B cell (primary cell): ENCODE measurements around the gene METTL26. TPM values are rescaled to one million over a fixed set of nuclear protein-coding genes. Genes with fewer than 3 reads are reported as not detected.

Experiments used
- ATAC-seq: fragments of 200-7000 bp; cut with Tn5 transposase; one replicate; pipeline ENCODE4 v1.10.0; 2021; ENCODE audit warnings: low read depth, mild to moderate bottlenecking, moderate number of reproducible peaks, moderate library complexity
- CTCF ChIA-PET: fragments of 350-600 bp; sonication (Branson Sonifier 250); formaldehyde crosslinking; loops from one replicate; lab custom pipeline; 2021; ENCODE audit warnings: antibody characterized with exemption, inconsistent platforms; lab: Charles Lee
- POLR2A ChIA-PET: fragments of 350-600 bp; sonication (Branson Sonifier 250); formaldehyde crosslinking; loops from one replicate; lab custom pipeline; 2021; ENCODE audit warnings: antibody characterized with exemption; lab: Charles Lee
- DNase-seq: peaks from one replicate; pipeline ENCODE4 v3.0.0; 2013
- H2AFZ ChIP-seq: 2 replicates; pipeline ENCODE4 v1.6.1; 2012; ENCODE audit warnings: mild to moderate bottlenecking, low read depth, low read length; ENCODE audit not compliant: insufficient read depth, poor library complexity, severe bottlenecking
- H3K27ac ChIP-seq, 2 donors: 1 replicate in 1 of 2; 2 replicates in 1 of 2; pipeline ENCODE4 v1.5.1; 2012 to 2013; ENCODE audit warnings: low read length in 2 of 2, mild to moderate bottlenecking in 2 of 2, moderate library complexity in 1 of 2
- H3K27me3 ChIP-seq, 4 experiments: fragments of 200-600 bp in 1 of 4; sonication (generic) in 1 of 4; replicated peaks in 1 of 4; 1 replicate in 2 of 4; 2 replicates in 2 of 4; pipeline versions ENCODE4 v1.6.1 to v1.7.0; 2013 to 2016; ENCODE audit warnings: low read length in 3 of 4, mild to moderate bottlenecking in 2 of 4, mixed read lengths in 1 of 4, moderate library complexity in 1 of 4; ENCODE audit not compliant: insufficient read depth in 4 of 4, control insufficient read depth in 3 of 4; ENCODE audit errors: control extremely low read depth in 1 of 4
- H3K36me3 ChIP-seq, 2 experiments: replicated peaks in 1 of 2; 1 replicate in 1 of 2; 2 replicates in 1 of 2; pipeline versions ENCODE4 v1.6.1 to v1.7.1; 2013; ENCODE audit warnings: low read length in 1 of 2; ENCODE audit not compliant: insufficient read depth in 2 of 2, control insufficient read depth in 1 of 2; ENCODE audit errors: control extremely low read depth in 1 of 2, extremely low read depth in 1 of 2
- H3K4me1 ChIP-seq, 2 donors: fragments of 200-600 bp in 1 of 2; sonication (generic) in 1 of 2; 1 replicate in 1 of 2; 2 replicates in 1 of 2; pipeline versions ENCODE4 v1.5.1 to v1.6.1; 2013 to 2017; ENCODE audit warnings: low read length in 2 of 2; ENCODE audit not compliant: control insufficient read depth in 2 of 2, insufficient read depth in 2 of 2
- H3K4me2 ChIP-seq: replicated peaks from 2 replicates; pipeline ENCODE3; 2012; ENCODE audit warnings: mild to moderate bottlenecking, low read depth, low read length; ENCODE audit not compliant: poor library complexity, severe bottlenecking
- H3K4me3 ChIP-seq, 5 experiments: fragments of 200-600 bp in 1 of 5; sonication (generic) in 1 of 5; 1 replicate in 3 of 5; 2 replicates in 2 of 5; pipeline versions ENCODE4 v1.5.1 to v1.7.0; 2011 to 2016; ENCODE audit warnings: low read length in 4 of 5, mild to moderate bottlenecking in 4 of 5, low read depth in 2 of 5, control low read depth in 1 of 5, moderate library complexity in 1 of 5; ENCODE audit not compliant: insufficient read depth in 1 of 5; ENCODE audit errors: control extremely low read depth in 1 of 5, extremely low read depth in 1 of 5
- H3K79me2 ChIP-seq: fragments of 200-600 bp; sonication (generic); one replicate; pipeline ENCODE4 v1.6.0; 2016; ENCODE audit warnings: low read length; ENCODE audit not compliant: control insufficient read depth, insufficient read depth
- H3K9ac ChIP-seq: fragments of 200-600 bp; sonication (generic); 2 replicates; pipeline ENCODE4 v1.6.1; 2017; ENCODE audit warnings: mild to moderate bottlenecking, low read length, moderate library complexity
- H3K9me3 ChIP-seq, 3 donors: one replicate each; pipeline versions ENCODE4 v1.6.1 to v1.7.1; 2013; ENCODE audit warnings: low read length in 2 of 3; ENCODE audit not compliant: control insufficient read depth in 2 of 3, insufficient read depth in 1 of 3; ENCODE audit errors: control extremely low read depth in 1 of 3
- H4K20me1 ChIP-seq: 2 replicates; pipeline ENCODE4 v1.6.0; 2012; ENCODE audit warnings: mild to moderate bottlenecking, low read length; ENCODE audit not compliant: insufficient read depth, control insufficient read depth, poor library complexity, severe bottlenecking
- H3K27ac Mint-ChIP-seq: one replicate; pipeline ENCODE4 v1.8.0; 2021; ENCODE audit warnings: mixed read lengths
- H3K27me3 Mint-ChIP-seq: one replicate; pipeline ENCODE4 v1.8.0; 2021; ENCODE audit warnings: mixed read lengths
- H3K4me1 Mint-ChIP-seq: one replicate; pipeline ENCODE4 v1.8.0; 2021; ENCODE audit warnings: mixed read lengths
- H3K4me3 Mint-ChIP-seq: one replicate; pipeline ENCODE4 v1.8.0; 2021; ENCODE audit warnings: mixed read lengths
- H3K9me3 Mint-ChIP-seq: one replicate; pipeline ENCODE4 v1.8.0; 2022; ENCODE audit warnings: mixed read lengths; ENCODE audit not compliant: insufficient read depth
- CTCF ChIP-seq: fragments of 200-600 bp; IDR thresholded peaks from one replicate; pipeline ENCODE4 v1.8.0; 2022; ENCODE audit warnings: antibody characterized with exemption, mild to moderate bottlenecking
- EZH2 ChIP-seq: IDR thresholded peaks from 2 replicates; pipeline ENCODE4 v1.6.1; 2012; ENCODE audit warnings: borderline replicate concordance, low read depth, mild to moderate bottlenecking, moderate library complexity, low read length; ENCODE audit not compliant: insufficient read depth, poor library complexity, severe bottlenecking
- WGBS: methylation state at CpG from one replicate; pipeline ENCODE4 v1.1.5; 2013; ENCODE audit warnings: missing lambda C conversion rate; ENCODE audit not compliant: insufficient coverage; 5-methylcytosine and 5-hydroxymethylcytosine counted together
- intact Hi-C: fragments of 100-400 bp; cut with micrococcal nuclease; formaldehyde crosslinking; loops from one replicate; pipeline ENCODE4 v1.10.0; 2022
- polyA plus RNA-seq: library from polyadenylated mRNA; depleted of rRNA; stranded (reverse); fragments of >200 nt; gene quantifications from 2 replicates; pipeline ENCODE4 v1.2.3, GENCODE V29; 2012
- total RNA-seq, 2 donors: library from RNA; stranded (reverse); fragments of 120-200 nt in 1 of 2; gene quantifications; 1 replicate in 1 of 2; 2 replicates in 1 of 2; pipeline versions ENCODE4 v1.2.3 to v1.2.4, GENCODE V29; 2013 to 2022

METTL26 gene
- total and polyA plus RNA-seq, 2 donors (not counting 1 experiment from before 2014, with no cell fraction given): 56.6 to 140 TPM

DNA sequence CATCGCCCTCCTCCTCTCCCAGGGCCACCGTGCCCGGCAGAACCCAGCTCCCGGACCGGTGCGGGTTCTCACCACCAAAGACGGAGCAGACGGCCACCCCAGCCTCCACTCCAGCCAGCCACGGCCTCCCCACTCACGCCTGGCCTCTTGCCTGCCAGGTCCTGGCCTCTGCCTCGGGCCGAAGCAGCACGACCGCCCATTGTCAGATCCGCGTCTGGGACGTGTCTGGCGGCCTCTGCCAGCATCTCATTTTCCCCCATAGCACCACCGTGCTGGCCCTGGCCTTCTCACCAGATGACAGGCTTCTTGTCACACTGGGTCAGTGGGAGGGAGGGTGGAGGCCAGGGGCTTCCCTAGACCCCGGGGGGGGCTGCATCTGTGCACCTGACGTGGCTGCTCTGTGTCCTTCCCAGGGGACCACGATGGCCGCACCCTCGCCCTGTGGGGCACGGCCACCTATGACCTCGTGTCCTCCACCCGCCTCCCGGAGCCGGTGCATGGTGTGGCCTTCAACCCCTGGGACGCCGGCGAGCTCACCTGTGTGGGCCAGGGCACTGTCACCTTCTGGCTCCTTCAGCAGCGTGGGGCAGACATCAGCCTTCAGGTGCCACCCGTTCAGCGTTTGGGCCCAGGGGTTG, 25.2 kb upstream of the METTL26 start:
- no peak for DNase-seq
- H3K9ac ChIP-seq: no peak overlapping the region
- H3K9me3 ChIP-seq: no peaks in the 10 kb centered on the region
- H3K27ac ChIP-seq: no peak overlapping the region
- no peak for ATAC-seq
- Mint-ChIP-seq H3K4me3 (peak overlapping the region; percentile 52), H3K4me1 (peaks cover 10% of the 10 kb centered on the region), H3K9me3 (no peaks in the 10 kb centered on the region), H3K27me3 (no peaks in the 10 kb centered on the region), H3K27ac (peak overlapping the region; percentile 56)
- WGBS: 56% methylated on average over 33 of the region's 35 CpGs
- TF ChIP-seq EZH2 (no peak), CTCF (peak; percentile 12)
- H3K27me3 ChIP-seq: no peaks in the 10 kb centered on the region
- H3K36me3 ChIP-seq: no peaks in the 10 kb centered on the region
- peaks cover 10 to 17% of the 10 kb centered on the region in 2 donors for H3K4me1 ChIP-seq
- no peaks in the 10 kb centered on the region for H3K79me2 ChIP-seq
- peak overlapping the region in 1 of 5 experiments; percentile 15 for H3K4me3 ChIP-seq
- CTCF ChIA-PET: interaction anchor here (0.7 to 1.4 kb wide), 3 partner anchors 12 to 82 kb away, joined by 3 to 6 read pairs (median 5); partner anchors contain the start of gene METTL26
- peak overlapping the region; percentile 78 for H3K4me2 ChIP-seq
- no peaks in the 10 kb centered on the region for H4K20me1 ChIP-seq
- POLR2A ChIA-PET: interaction anchor here (1.0 to 1.7 kb wide), 2 partner anchors 12 to 277 kb away, joined by 5 to 6 read pairs; partner anchors contain the start of gene WDR90
- intact Hi-C loops: loop anchor here (2.0 kb wide), 1 partner anchor 23 kb away; the partner anchor contains the start of gene JMJD8
- H2AFZ ChIP-seq: no peak overlapping the region
